Pancreas (tissue), 10 donors: ENCODE measurements around the gene MYO1E. TPM values are rescaled to one million over a fixed set of nuclear protein-coding genes. Genes with fewer than 3 reads are reported as not detected.

ENCODE experiments used
- ATAC-seq, 4 donors: fragments of 200-7000 bp; cut with Tn5 transposase; one replicate each; pipeline versions ENCODE4 v1.8.0 to v1.9.1; 2020; ENCODE audit warnings: mild to moderate bottlenecking in 4 of 4, moderate library complexity in 4 of 4
- DNase-seq, 6 donors: peaks; one replicate each; pipeline ENCODE4 v3.0.0-alpha.2; 2020
- FAIRE-seq: peaks from 2 replicates; lab custom pipeline; 2012; peaks lifted over from hg19 to GRCh38; lab: Jason Lieb, UNC
- H3K27ac ChIP-seq, 4 donors: fragments of 200-600 bp; sonication (generic); 1 replicate in 3 of 4; 2 replicates in 1 of 4; pipeline versions ENCODE4 v1.5.0 to v1.8.0; 2020
- H3K27me3 ChIP-seq, 4 donors: fragments of 200-600 bp; one replicate each; pipeline ENCODE4 v1.8.0; 2021
- H3K36me3 ChIP-seq, 3 donors: fragments of 200-600 bp; sonication (generic) in 1 of 3; one replicate each; pipeline versions ENCODE4 v1.5.0 to v1.8.0; 2020 to 2021
- H3K4me1 ChIP-seq, 3 donors: fragments of 200-600 bp; one replicate each; pipeline ENCODE4 v1.8.0; 2021
- H3K4me3 ChIP-seq, 4 donors: fragments of 200-600 bp; sonication (generic) in 2 of 4; one replicate each; pipeline versions ENCODE4 v1.5.0 to v1.8.0; 2020 to 2021
- H3K9me3 ChIP-seq, 4 donors: fragments of 200-600 bp; one replicate each; pipeline ENCODE4 v1.8.0; 2021
- CTCF ChIP-seq, 4 donors: fragments of 200-600 bp; sonication (generic) in 3 of 4; IDR thresholded peaks; one replicate each; pipeline versions ENCODE4 v1.5.0 to v1.8.0; 2021; ENCODE audit warnings: antibody characterized with exemption in 4 of 4
- WGBS, 2 donors: extraction: QIAGEN DNeasy Blood & Tissue Kit; methylation state at CpG; one replicate each; pipeline ENCODE4 v1.1.7; 2013; 5-methylcytosine and 5-hydroxymethylcytosine counted together
- intact Hi-C, 3 donors: fragments of 100-400 bp; cut with DNase I; formaldehyde crosslinking; loops; one replicate each; pipeline versions ENCODE4 v1.11.1 to v1.14.2; 2022
- polyA plus RNA-seq, 2 donors: library from polyadenylated mRNA; stranded (reverse); fragments of 200-250 nt; gene quantifications; one replicate each; pipeline ENCODE4 v1.2.3, GENCODE V29; 2013
- total RNA-seq, 6 donors: library from RNA; stranded (reverse); fragmentation: NEBNext Ultra II Directional in 4 of 6; extraction: Animal tissue kit (Norgen Biotek cat#: 25700) in 4 of 6; gene quantifications; one replicate each; pipeline versions ENCODE4 v1.2.1 to v1.2.4, GENCODE V29; 2021 to 2023
- donor health status: healthy with polysubstance abuse.
- donor health status: DM: no; HTN: no; CAD: no; lungs with moderate emphysema.
- donor health status: DM: no; HTN: no; CAD: no.
- donor health status: control.
- donor health status: control.
- donor health status: Bipolar disorder and iron deficiency.
- donor health status: DM: yes; HTN: yes; CAD: no.
- donor health status: DM: no; HTN: no; CAD: no.
- donor health status: DM: no; HTN: no; CAD: no.
- donor health status: DM: yes; HTN: yes; CAD: no.

The MYO1E gene
- total and polyA plus RNA-seq, 8 donors, result 7.8 to 81.1 (median 25.6) TPM

- Histone ChIP-seq H3K27ac (peak overlapping the region in 3 of 4 donors; percentile 63 to 84 (median 64)), H3K36me3 (no peaks in the 10 kb centered on the region), H3K27me3 (no peaks in the 10 kb centered on the region), H3K4me1 (peaks cover 6 to 19% (median 13%) of the 10 kb centered on the region in 3 donors), H3K4me3 (no peak overlapping the region), H3K9me3 (no peaks in the 10 kb centered on the region)
- intact Hi-C loops, result loop anchor here in 1 of 3 donors (10.0 kb wide), 1 partner anchor 326 kb away; no protein-coding TSS in a partner anchor
- FAIRE-seq (no peak), ATAC-seq (peak in 2 of 4 donors; percentile 39 to 62), DNase-seq (no peak)
- no peak for TF ChIP-seq CTCF (IDR thresholded peaks at IDR 0.05)
- WGBS, 2 donors, result 89 to 93% methylated on average over 3 of the region's 3 CpGs
Observed at GRCh38 chr15:59169251-59169708, 203.4 kb downstream of the MYO1E start.

GRCh38 chr15:59168536-59168935 lies 204.1 kb downstream of the MYO1E start:
- no peak overlapping the region for H3K4me3 ChIP-seq
- no peak for FAIRE-seq
- TF ChIP-seq CTCF (IDR thresholded peaks at IDR 0.05), result no peak
- H3K4me1 ChIP-seq, result peaks cover 6 to 19% (median 13%) of the 10 kb centered on the region in 3 donors
- intact Hi-C loops, result loop anchor here in 1 of 3 donors (10.0 kb wide), 1 partner anchor 326 kb away; no protein-coding TSS in a partner anchor
- ATAC-seq, result no peak
- no peaks in the 10 kb centered on the region for H3K27me3 ChIP-seq
- WGBS, 2 donors, result 86 to 91% methylated on average over 7 of the region's 7 CpGs
- no peaks in the 10 kb centered on the region for H3K36me3 ChIP-seq
- H3K9me3 ChIP-seq, result no peaks in the 10 kb centered on the region
- peak overlapping the region in 1 of 4 donors; percentile 84 for H3K27ac ChIP-seq
- DNase-seq, result peak in 1 of 6 donors; percentile 20

GRCh38 chr15:59166601-59167265 lies 205.9 kb downstream of the MYO1E start:
- ATAC-seq, result peak in 2 of 4 donors; percentile 9 to 22
- Histone ChIP-seq H3K9me3 (no peaks in the 10 kb centered on the region), H3K4me1 (peaks cover 6 to 19% (median 13%) of the 10 kb centered on the region in 3 donors), H3K27ac (no peak overlapping the region), H3K4me3 (no peak overlapping the region), H3K36me3 (peaks cover 0 to 2% (median 0%) of the 10 kb centered on the region in 3 donors), H3K27me3 (no peaks in the 10 kb centered on the region)
- DNase-seq, result peak in 2 of 6 donors; percentile 19 to 27
- intact Hi-C loops, result loop anchor here in 1 of 3 donors (10.0 kb wide), 1 partner anchor 328 kb away; no protein-coding TSS in a partner anchor
- no peak for FAIRE-seq
- TF ChIP-seq CTCF (IDR thresholded peaks at IDR 0.05), result no peak
- 54 to 62% methylated on average over 11 of the region's 11 CpGs for WGBS, 2 donors

- WGBS, 2 donors, result 38 to 40% methylated on average over 4 of the region's 4 CpGs
- no peak for TF ChIP-seq CTCF (IDR thresholded peaks at IDR 0.05)
- ATAC-seq (peak in 1 of 4 donors; percentile 14), DNase-seq (no peak), FAIRE-seq (no peak)
- H3K4me3 ChIP-seq, result no peak overlapping the region
- peaks cover 0 to 2% (median under 1%) of the 10 kb centered on the region in 3 donors for H3K36me3 ChIP-seq
- no peaks in the 10 kb centered on the region for H3K9me3 ChIP-seq
- no peak overlapping the region for H3K27ac ChIP-seq
- H3K27me3 ChIP-seq, result no peaks in the 10 kb centered on the region
- intact Hi-C loops, result loop anchor here in 1 of 3 donors (10.0 kb wide), 1 partner anchor 329 kb away; no protein-coding TSS in a partner anchor
- H3K4me1 ChIP-seq, result peaks cover 6 to 19% (median 13%) of the 10 kb centered on the region in 3 donors
Observed at GRCh38 chr15:59166166-59166565, 206.5 kb downstream of the MYO1E start.
